Hematopoietic multipotent progenitor cell treated with erythropoietin and hydrocortisone succinate and interleukin-3 and kit ligand, for 17 days (in vitro differentiated cells): ENCODE data around the gene BCKDK.
"Not testable (repeated sequence)": the region's sequence is repeated elsewhere in the genome, so short reads cannot be mapped to it uniquely, and the experiment has no call there.

Experiments used
- DNase-seq: peaks from one replicate; pipeline ENCODE4 v3.0.0-alpha.2; 2015; ENCODE audit warnings: low spot score

The BCKDK gene

DNA sequence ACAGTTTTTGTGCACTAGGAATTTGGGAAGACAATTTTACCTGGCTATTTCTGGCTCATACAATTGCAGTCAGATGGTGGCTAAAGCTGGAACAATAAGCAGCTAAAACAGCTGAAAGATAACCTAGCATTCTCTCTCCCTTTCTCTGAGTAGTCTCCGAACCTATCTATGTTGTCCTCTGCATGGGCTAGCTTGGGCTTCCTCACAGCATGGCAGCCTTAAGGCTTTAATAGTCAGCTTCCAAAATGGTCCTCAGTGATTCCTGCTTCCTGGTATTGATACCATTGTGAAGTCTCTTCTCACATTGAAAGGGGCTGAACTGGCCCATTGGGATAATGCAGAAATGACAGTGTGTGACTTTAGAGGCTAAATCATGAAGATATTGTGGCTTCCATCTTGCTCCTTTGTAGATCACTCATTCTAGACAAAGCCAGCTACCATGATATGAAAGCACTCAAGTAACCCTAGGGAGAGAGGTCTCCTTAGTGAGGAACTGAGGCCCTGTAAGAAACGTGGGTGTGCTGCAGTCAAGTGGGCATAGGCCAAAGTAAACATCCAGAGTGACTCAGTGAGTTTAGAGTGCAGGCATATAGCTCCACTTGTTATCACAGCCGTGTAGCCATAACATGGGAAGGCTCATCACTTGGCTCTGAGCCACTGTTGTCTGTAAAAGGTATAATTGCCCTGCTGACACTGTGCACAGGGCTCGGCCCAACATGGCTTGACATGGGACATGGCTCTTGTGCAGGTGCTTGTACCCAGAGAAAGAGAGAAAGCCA, 8.1 kb upstream of the BCKDK start:
- peak; percentile 45 for DNase-seq

DNA sequence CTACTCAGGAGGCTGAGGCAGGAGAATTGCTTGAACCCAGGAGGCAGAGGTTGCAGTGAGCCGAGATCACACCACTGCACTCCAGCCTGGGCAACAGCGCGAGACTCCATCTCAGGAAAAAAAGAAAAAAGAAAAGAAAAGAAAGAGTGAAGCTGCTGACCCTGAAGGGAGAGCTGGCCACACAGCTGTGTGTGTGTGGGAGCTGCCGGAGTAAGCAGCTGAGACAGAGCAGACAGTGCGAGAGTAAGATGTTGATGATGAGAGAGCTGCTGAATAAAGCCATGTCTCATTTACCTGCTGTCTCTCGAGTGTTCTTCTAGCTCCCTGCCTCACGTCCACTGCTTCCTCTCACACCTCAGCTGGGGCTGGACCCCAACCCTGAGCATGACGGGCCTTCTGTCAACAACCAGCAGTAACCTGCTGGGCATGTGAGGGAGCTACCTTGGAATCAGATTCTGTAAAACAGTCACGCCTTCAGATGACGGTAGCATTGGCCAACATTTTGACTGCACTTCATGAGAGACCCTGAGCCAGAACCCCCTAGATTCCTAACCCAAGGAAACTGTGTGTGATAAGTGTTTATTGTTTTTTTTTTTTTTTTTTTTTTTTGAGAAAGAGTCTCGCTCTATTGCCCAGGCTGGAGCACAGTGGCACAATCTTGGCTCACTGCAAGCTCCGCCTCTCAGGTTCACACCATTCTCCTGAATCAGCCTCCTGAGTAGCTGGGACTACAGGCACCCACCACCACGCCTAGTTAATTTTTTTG, 7.1 kb upstream of the BCKDK start:
- not testable (repeated sequence) for DNase-seq

DNA sequence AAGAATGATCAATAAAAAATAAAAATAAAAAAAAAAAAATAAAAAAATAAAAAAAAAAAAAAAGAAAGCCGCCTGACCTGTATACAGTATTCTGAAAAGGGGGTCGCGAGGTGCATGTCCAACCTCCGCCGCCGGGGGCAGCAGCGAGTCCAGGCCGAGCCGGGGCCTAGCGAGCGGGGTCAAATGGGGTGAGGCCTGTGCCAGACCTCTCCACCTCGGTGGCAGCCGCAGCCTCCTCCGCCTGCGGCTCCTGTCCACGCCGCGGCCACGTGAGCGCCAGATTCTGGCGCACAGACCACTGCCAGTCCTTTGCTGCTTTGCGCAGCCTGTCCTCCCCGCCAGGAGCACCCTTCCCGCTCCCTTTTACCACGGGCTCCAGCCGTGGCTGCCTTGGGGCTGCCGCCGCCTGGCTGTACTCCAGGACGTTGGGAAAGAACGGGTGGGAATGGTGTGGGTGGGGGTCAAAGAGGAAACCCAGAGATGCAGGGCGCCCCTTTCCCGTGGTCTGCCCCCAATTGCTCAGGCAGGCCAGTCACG, 2.4 kb upstream of the BCKDK start:
- peak; percentile 82 for DNase-seq

DNA sequence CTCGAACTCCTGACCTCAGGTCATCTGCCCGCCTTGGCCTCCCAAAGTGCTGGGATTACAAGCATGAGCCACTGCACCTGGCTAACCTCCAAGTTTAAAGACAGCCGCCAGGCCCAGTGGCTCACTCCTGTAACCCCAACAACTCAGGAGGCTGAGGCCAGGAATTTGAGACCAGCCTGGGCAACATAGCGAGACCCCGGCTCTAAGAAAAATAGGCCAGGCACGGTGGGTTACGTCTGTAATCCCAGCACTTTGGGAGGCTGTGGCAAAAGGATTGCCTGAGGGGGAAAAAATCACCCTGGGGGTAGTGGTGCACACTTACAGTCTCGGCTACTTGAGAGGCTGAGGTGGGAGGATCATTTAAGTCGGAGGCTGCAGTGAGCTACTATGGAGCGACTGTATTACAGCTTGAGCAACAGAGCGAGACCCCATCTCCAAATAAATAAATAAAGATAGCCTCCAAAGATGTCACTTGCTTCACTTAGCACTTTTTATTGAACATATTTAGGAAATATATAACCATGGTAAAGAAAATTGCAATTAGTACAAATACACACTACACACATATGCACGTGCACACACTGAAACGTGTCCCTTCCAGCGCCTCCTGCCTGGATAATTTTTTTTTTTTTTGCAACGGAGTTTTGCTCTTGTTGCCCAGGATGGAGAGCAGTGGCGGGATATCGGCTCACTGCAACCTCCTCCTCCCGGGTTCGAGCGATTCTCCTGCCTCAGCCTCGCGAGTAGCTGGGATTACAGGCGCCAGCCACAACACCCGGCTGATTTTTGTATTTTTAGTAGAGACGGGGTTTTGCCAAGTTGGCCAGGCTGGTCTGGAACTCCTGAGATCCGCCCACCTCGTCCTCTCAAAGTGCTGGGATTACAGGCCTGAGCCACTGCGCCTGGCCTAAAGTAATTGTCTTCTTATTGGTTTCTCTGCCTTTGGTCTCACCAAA, 1.4 kb upstream of the BCKDK start:
- DNase-seq, result no peak

DNA sequence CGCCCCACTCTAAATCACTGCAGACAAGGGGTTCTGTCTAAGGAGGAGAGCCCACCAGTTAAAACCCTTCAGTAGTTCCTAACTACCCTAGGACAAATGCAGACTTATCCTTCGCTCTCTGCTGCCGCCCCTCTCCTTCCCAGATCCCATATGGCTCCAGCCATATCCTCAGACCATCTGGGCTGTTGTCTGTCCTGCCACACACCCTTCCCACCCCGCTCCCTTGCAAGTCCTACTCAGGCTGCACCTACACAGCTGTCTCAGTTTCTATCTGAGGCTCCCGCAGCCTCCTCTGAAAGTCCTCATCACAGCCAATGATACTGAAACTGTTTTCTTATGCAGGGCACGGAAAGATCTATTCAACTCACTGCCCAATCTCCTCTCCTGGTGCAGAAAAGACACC, 720 bp upstream of the BCKDK start:
- no peak for DNase-seq

DNA sequence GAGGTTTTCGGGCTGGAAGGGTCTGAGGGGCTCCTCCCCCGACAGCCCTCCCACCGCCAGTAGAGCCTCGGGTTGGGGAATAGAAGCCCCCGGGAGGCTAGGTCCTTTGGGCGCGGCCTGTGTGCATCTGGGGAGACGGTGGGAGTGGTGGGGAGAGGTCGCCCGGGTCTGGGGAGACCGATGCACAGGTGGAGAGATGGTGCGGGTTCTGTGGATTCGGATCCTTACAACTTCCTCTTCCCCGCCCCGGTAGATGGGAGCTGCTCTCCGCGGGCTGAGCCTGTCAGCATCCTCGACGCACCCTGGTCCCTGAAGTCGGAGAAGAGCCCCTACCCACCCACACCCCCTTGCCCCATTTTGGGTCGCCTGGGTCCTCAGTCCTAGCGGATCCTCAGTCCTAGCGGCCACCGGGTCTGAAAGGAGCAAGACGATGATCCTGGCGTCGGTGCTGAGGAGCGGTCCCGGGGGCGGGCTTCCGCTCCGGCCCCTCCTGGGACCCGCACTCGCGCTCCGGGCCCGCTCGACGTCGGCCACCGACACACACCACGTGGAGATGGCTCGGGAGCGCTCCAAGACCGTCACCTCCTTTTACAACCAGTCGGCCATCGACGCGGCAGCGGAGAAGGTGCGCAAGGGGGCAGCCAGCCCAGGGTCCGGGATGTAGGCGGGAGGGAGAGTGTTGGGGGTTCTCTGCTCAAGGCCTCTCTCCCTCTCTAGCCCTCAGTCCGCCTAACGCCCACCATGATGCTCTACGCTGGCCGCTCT, 790 bp downstream of the BCKDK start:
- DNase-seq, result no peak

DNA sequence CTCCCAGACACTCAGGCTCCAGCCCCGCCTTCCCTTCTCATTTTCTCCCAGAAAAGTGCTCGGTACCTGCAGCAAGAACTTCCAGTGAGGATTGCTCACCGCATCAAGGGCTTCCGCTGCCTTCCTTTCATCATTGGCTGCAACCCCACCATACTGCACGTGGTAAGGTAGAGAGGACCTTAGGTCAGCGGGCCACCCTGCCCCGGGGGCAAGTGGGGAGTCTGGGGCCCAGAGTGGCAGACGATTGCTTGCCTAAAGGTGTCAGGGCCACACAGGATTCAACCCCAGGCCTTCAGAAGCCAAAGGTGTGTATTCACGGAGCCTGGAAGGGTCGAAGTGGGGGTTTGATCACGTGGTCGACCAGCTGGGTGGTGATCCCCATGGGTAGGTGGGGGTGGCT, 1.4 kb downstream of the BCKDK start:
- no peak for DNase-seq

DNA sequence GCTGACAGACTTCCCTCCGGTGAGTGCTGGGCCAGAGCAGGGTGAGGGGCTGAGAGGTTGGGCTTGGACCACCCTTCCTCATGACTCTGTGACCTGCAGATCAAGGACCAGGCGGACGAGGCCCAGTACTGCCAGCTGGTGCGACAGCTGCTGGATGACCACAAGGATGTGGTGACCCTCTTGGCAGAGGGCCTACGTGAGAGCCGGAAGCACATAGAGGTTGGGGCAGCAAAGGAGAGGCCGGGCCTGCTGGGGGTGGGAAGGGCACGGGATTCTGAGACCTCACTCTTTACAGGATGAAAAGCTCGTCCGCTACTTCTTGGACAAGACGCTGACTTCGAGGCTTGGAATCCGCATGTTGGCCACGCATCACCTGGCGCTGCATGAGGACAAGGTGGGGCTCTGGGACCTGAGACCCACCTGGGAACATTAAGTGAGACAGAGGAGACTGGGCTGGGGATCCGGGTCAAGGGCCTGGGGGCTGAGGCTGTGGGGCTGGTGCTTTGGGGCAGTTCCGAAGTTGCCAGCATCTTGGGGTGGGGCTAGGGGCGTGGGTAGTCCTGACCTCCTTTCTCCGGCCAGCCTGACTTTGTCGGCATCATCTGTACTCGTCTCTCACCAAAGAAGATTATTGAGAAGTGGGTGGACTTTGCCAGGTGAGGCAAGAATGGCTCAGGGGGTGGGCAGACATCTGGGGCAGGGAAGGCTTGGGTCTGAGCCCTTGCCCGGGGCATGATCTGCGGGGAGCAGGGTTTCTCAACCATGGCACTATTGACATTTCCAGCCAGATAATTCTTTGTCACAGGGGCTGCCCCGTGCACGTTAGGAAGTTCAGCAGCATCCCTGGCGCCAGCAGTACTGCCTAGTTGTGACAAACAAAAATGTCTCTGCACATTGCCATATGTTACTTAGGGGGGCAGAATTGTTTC, 2.2 kb downstream of the BCKDK start:
- DNase-seq, result no peak

DNA sequence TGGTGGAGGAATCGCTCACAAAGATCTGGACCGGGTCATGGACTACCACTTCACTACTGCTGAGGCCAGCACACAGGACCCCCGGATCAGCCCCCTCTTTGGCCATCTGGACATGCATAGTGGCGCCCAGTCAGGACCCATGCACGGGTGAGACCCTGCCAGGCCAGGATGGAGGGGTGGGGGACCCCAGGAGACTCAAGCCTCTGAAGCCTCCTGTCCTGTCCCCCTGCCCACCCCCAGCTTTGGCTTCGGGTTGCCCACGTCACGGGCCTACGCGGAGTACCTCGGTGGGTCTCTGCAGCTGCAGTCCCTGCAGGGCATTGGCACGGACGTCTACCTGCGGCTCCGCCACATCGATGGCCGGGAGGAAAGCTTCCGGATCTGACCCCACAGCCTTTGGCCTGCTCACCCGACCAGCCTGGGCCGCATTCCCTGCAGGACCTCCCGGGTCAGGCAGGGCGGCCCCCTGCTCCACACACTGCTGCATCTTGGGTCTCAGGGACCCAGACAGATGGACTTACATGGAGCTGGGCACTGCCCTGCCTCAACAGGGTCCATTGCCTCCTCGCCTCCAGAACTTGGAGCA, 3.8 kb downstream of the BCKDK start:
- no peak for DNase-seq

DNA sequence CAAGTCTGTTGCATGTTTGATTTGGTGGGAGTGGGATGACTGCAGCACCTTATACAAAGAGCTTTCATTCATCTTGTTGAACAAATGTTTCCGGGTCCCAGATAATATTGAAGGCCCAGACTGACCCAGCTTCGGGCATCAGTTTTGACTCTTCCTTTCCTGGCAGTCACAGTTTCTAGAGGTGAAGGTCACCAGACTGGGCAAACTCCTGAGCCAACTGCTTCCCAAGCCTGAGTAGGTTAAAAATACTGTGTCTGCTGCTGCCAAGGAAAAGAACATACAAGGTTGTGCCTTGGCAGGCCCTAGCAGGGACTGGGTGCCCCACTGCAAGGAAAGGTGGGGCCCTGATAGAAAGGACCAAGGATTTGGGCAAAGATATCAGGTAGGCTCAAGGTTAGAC, 4.5 kb downstream of the BCKDK start:
- DNase-seq, result no peak

DNA sequence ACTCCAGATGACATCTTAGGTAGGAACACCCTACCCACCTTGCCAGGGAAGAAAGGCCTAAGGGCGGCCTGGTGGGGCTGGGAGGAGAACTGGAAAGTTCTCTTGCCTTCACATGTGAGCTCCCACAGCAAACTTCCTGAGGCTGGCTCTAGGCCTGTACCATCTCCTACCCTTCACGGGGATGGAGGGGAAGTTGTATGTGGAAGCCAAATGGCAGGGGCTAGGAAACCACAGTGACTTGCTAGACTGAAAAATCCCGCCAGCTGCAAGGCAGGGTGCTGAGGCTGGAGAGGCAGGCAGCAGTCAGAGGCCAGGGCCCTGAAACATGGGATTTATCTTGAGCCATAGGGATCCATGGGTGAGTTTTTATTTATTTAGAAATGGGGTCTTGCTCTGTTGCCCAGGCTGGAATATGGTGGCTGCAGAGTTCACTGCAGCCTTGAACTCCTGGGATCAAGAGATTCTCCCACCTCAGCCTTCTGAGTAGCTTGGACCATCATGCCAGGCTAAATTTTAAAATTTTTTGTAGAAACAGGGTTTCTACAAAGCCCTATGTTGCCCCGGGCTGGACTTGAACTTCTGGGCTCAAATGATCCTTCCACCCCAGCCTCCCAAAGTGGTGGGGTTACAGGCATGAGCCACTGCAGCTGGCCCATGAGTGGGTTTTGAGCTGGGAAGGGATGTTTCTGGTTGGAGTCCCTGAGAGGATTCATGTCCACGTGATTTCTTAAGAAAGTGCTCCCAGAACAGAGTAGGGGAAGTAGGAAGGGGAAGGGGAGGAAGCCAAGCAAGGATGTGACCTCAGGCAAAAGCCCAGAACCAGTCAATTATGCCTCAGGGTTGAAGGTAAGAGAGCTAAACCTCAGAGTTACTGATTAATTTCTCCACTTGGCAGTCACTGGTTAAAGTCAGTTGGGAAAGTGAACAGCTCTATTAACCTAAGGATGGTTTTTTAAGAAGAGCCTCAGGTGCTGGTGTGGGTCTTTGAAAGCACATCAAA, 5.2 kb downstream of the BCKDK start:
- DNase-seq, result no peak

DNA sequence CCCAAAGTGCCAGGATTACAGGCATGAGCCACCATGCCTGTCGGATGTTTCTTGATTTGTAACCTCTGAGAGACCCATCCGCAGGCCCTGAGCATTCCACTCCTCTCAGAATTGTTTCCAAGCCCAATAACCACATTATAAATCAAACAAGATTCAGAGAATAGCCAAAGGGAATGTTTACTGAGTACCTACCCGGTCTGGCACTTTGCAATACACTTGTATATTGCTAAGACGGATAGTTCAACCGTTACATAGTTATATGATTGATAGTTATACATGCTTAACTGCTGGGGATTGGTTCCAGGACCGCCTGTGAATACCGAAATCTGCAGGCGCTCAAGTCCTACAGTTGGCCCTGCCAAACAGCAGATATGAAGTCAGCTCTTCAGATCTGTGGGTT, 6.3 kb downstream of the BCKDK start:
- no peak for DNase-seq

DNA sequence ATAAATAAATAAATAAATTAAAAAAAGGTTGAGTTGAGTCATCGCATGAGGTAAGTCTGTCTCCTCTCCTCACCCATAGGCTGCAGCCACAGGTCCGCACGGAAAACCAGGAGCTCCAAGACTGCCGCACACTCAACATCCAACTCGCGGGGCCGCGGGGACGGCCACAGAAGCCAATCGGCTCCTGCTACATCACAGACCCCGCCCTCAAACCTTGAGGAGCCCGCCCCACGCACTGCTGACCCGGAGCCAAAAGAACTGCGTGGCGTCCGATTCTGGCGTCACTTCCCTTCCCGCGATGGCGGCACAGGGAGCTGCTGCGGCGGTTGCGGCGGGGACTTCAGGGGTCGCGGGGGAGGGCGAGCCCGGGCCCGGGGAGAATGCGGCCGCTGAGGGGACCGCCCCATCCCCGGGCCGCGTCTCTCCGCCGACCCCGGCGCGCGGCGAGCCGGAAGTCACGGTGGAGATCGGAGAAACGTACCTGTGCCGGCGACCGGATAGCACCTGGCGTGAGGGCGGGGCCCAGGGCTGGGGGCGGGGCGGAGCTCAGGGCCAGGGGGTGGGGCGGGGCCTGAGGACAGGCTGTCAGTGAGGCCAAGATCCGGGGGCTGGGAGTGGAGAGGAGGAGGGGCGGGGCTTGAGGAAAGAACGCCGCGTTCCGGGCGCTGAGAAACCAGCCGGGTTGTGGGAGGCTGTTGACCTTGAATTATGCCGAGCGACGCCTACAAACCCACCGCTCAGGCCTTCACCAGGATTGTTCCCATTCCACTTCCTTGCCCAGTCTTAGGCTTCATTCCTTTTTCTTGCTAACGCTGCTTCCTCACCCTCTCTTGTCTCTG, 9.4 kb downstream of the BCKDK start, which contains the start of gene KAT8:
Gene KAT8 (plus strand): TSS at position 281 of the 839 bp plus-strand sequence. CDS start 18 bp downstream, at position 299.
- peak; percentile 99 for DNase-seq

DNA sequence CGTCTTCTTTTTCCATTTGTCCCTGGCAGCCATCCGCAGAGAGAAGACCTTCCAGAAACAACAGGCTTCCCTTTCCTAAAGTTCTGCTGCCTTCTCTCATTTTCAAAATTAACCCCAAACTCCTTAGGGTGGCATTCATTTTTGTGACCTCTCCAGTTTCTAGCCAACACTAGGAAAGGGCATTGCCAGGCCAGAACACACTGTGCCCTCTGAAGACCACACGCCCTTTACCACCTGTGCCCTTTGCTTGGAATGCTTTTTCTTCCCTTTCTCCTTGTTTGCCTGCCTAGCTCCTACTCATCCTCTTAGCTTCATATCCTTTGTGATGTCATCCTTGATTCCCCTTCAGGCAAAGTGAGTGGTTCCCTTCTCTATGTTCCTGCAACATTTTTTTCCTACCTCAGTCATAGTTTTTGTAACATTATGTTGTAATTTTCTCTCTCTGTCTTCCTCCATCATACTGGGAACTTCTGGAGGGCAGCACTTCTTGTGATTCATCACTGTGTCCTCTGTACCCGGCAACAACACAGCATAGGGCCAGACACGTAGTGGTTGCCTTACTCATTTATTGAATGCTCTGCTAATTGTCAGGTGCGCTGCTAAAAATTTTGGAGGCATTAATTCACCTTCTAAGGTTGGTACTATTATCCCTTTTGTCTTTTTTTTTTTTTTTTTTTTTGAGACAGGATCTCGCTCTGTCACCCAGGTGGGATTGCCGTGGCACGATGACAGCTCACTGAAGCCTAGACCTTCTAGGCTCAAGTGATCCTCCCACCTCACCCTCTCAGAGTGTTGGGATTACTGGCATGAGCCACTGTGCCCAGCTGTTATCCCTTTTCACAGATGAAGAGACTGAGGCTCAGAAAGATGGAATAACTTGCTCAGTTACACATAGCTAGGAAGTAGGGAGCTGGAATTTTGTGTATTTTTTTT, 10.3 kb downstream of the BCKDK start:
- DNase-seq, result no peak

DNA sequence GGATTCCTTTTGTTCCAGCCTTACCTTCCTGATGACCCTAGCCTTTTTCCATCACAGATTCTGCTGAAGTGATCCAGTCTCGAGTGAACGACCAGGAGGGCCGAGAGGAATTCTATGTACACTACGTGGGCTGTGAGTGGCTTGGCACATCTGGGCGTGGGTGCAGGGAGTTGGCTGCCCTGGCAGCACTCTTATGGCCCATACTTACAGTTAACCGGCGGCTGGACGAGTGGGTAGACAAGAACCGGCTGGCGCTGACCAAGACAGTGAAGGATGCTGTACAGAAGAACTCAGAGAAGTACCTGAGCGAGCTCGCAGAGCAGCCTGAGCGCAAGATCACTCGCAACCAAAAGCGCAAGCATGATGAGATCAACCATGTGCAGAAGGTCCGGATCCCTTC, 11.9 kb downstream of the BCKDK start:
- no peak for DNase-seq

DNA sequence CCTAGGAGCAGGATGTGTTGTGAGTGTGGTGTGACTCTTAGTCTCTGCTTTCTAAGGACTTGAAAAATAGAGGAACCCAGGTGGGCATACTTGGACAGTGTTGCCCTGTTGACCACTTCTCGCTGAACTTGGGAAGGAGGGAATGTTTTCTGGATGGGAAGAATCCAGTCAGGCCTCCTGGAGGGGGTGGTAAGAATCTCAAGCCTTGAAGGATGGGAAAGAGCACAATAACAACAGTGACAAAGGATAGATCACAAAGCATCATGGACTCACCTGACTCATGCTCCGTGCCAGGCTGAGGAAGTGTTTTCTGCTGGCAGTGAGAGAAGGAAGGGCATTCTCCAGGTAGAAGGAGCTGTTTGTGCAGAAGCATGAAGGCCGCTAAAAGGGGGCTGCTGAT, 17.7 kb downstream of the BCKDK start:
- DNase-seq, result no peak
